Dermis blood vessel endothelial cell (primary cell): ENCODE measurements around the gene KIF15. TPM values are rescaled to one million over a fixed set of nuclear protein-coding genes. Genes with fewer than 3 reads are reported as not detected.

Experiments used
- DNase-seq: peaks from one replicate; pipeline ENCODE4 v3.0.0; 2010
- total RNA-seq: library from RNA; depleted of rRNA; stranded (reverse); fragments of >200 nt; gene quantifications from 2 replicates; pipeline ENCODE4 v1.2.3, GENCODE V29; 2014

The KIF15 gene
- total RNA-seq, 1 donor from 2014 or later, result 7.5 TPM

GRCh38 chr3:44880284-44880683, 118.7 kb downstream of the KIF15 start:
- no peak for DNase-seq

GRCh38 chr3:44883213-44883955, 121.8 kb downstream of the KIF15 start:
- DNase-seq, result peak; percentile 20

- peak; percentile 95 for DNase-seq
These were observed 122.4 kb downstream of the KIF15 start for GRCh38 chr3:44883999-44884431.

GRCh38 chr3:44885618-44886017, 124.0 kb downstream of the KIF15 start:
- peak; percentile 97 for DNase-seq

GRCh38 chr3:44886561-44886960, 125.0 kb downstream of the KIF15 start:
- DNase-seq, result no peak

- DNase-seq, result no peak
These were observed 125.5 kb downstream of the KIF15 start for GRCh38 chr3:44887101-44887500.

- DNase-seq, result no peak
These were observed 128.7 kb downstream of the KIF15 start for GRCh38 chr3:44890258-44890657.

- no peak for DNase-seq
These were observed 129.3 kb downstream of the KIF15 start for GRCh38 chr3:44890852-44891251.

GRCh38 chr3:44892689-44893088, 131.1 kb downstream of the KIF15 start:
- DNase-seq, result no peak

GRCh38 chr3:44893097-44893496, 131.5 kb downstream of the KIF15 start:
- peak; percentile 28 for DNase-seq

- DNase-seq, result peak; percentile 21
These were observed 132.9 kb downstream of the KIF15 start for GRCh38 chr3:44894485-44894884.

GRCh38 chr3:44896440-44896839, 134.8 kb downstream of the KIF15 start:
- no peak for DNase-seq

GRCh38 chr3:44899683-44900367, 138.2 kb downstream of the KIF15 start:
- DNase-seq, result no peak

- no peak for DNase-seq
These were observed 141.0 kb downstream of the KIF15 start for GRCh38 chr3:44902628-44903027.

Other genes with a start within 250 kb of the KIF15 start
- 1.3 and 2.2 TPM in 2 replicates for gene ZKSCAN7, start 206.6 kb upstream of the KIF15 start, total RNA-seq
- 0.79 and 2.2 TPM in 2 replicates for gene ZNF660, start 176.8 kb upstream of the KIF15 start, total RNA-seq
- 11.0 and 11.4 TPM in 2 replicates for gene ZNF197, start 136.8 kb upstream of the KIF15 start, total RNA-seq
- 18.5 and 23.1 TPM in 2 replicates for gene ZNF35, start 113.1 kb upstream of the KIF15 start, total RNA-seq
- gene ZNF502, start 49.1 kb upstream of the KIF15 start, total RNA-seq, result 3.6 and 4.1 TPM in 2 replicates
- 4.2 and 5.4 TPM in 2 replicates for gene ZNF501, start 32.2 kb upstream of the KIF15 start, total RNA-seq
- gene KIAA1143, start 175 bp upstream of the KIF15 start, total RNA-seq, result 23.0 and 23.9 TPM in 2 replicates
- 9.2 and 14.3 TPM in 2 replicates for gene TMEM42, start 100.1 kb downstream of the KIF15 start, total RNA-seq
- 0.14 TPM in 1 of 2 replicates, not detected in the other for gene TGM4, start 112.8 kb downstream of the KIF15 start, total RNA-seq
- gene ZDHHC3, start 214.4 kb downstream of the KIF15 start, total RNA-seq, result 69.4 and 98.2 TPM in 2 replicates
- 39.1 and 50.4 TPM in 2 replicates for gene EXOSC7, start 214.4 kb downstream of the KIF15 start, total RNA-seq